HepG2 (cell line): Measurements from ENCODE around the gene SCT. TPM values are rescaled to one million over a fixed set of nuclear protein-coding genes. Genes with fewer than 3 reads are reported as not detected.

Experiments
- CC2D1A ChIP-seq: sonication (generic); formaldehyde crosslinking; IDR thresholded peaks from 2 replicates; pipeline ENCODE4 v1.8.1; 2023; ENCODE audit warnings: mild to moderate bottlenecking, missing genetic modification reagents
- GMEB1 ChIP-seq: sonication (generic); formaldehyde crosslinking; IDR thresholded peaks from 2 replicates; pipeline ENCODE4 v1.5.1; 2020; ENCODE audit warnings: missing genetic modification reagents, mild to moderate bottlenecking, borderline replicate concordance
- HOXA3 ChIP-seq: sonication (generic); formaldehyde crosslinking; IDR thresholded peaks from 2 replicates; pipeline ENCODE4 v1.5.0; 2020; ENCODE audit warnings: missing genetic modification reagents
- JARID2 ChIP-seq: sonication (generic); formaldehyde crosslinking; IDR thresholded peaks from 2 replicates; pipeline ENCODE4 v1.8.1; 2023; ENCODE audit warnings: missing genetic modification reagents, inconsistent platforms; ENCODE audit not compliant: insufficient replicate concordance
- MED1 ChIP-seq: sonication (generic); formaldehyde crosslinking; IDR thresholded peaks from 2 replicates; pipeline ENCODE4 v1.4.0; 2020; ENCODE audit warnings: missing genetic modification reagents
- PATZ1 ChIP-seq: sonication (generic); formaldehyde crosslinking; IDR thresholded peaks from 2 replicates; pipeline ENCODE4 v1.4.0; 2020; ENCODE audit warnings: missing genetic modification reagents
- PPARG ChIP-seq: conservative IDR thresholded peaks from 2 replicates; pipeline ENCODE4 v1.6.1; 2016; ENCODE audit warnings: missing biosample characterization, missing genetic modification reagents
- RARA ChIP-seq: IDR thresholded peaks from 2 replicates; pipeline ENCODE4 v1.6.1; 2016; ENCODE audit warnings: missing genetic modification reagents, missing compliant biosample characterization
- SP4 ChIP-seq: sonication (generic); formaldehyde crosslinking; IDR thresholded peaks from 2 replicates; pipeline ENCODE4 v1.8.1; 2023; ENCODE audit warnings: mild to moderate bottlenecking, missing genetic modification reagents
- SRSF4 ChIP-seq: fragments of 200-400 bp; formaldehyde crosslinking; IDR thresholded peaks from one replicate; pipeline ENCODE4 v1.6.1; 2018; ENCODE audit warnings: mild to moderate bottlenecking, low read depth, low read length, moderate library complexity; ENCODE audit not compliant: poor library complexity, severe bottlenecking
- SSRP1 ChIP-seq: IDR thresholded peaks from 2 replicates; pipeline ENCODE4 v1.6.1; 2016; ENCODE audit warnings: control low read depth
- SYNCRIP ChIP-seq: fragments of 200-400 bp; formaldehyde crosslinking; IDR thresholded peaks from 2 replicates; pipeline ENCODE4 v1.6.1; 2018; ENCODE audit warnings: mild to moderate bottlenecking, low read depth, low read length; ENCODE audit not compliant: insufficient read depth
- TBL1XR1 ChIP-seq: fragments of 150-350 bp; IDR thresholded peaks from 2 replicates; pipeline ENCODE4 v1.6.1; 2014; ENCODE audit warnings: borderline replicate concordance, low read length; ENCODE audit not compliant: partially characterized antibody
- TBX3 ChIP-seq: fragments of 450-650 bp; IDR thresholded peaks from 2 replicates; pipeline ENCODE4 v1.6.1; 2017; ENCODE audit warnings: antibody characterized with exemption, mild to moderate bottlenecking, inconsistent platforms, borderline replicate concordance
- ZBTB38 ChIP-seq: sonication (generic); formaldehyde crosslinking; IDR thresholded peaks from 2 replicates; pipeline ENCODE4 v1.5.1; 2020; ENCODE audit warnings: mild to moderate bottlenecking, missing genetic modification reagents
- ZNF24 ChIP-seq: fragments of 450-650 bp; IDR thresholded peaks from 2 replicates; pipeline ENCODE4 v1.6.1; 2017; ENCODE audit warnings: antibody characterized with exemption, mild to moderate bottlenecking
- ZNF263 ChIP-seq: sonication (generic); formaldehyde crosslinking; IDR thresholded peaks from 2 replicates; pipeline ENCODE4 v1.4.0; 2020; ENCODE audit warnings: missing genetic modification reagents
- ZNF501 ChIP-seq: sonication (generic); formaldehyde crosslinking; IDR thresholded peaks from 2 replicates; pipeline ENCODE4 v1.5.1; 2020; ENCODE audit warnings: mild to moderate bottlenecking, moderate library complexity, missing genetic modification reagents
- ZNF556 ChIP-seq: sonication (generic); formaldehyde crosslinking; IDR thresholded peaks from 2 replicates; pipeline ENCODE4 v1.4.0; 2020; ENCODE audit warnings: mild to moderate bottlenecking, missing genetic modification reagents, borderline replicate concordance
- ZNF670 ChIP-seq: sonication (generic); formaldehyde crosslinking; IDR thresholded peaks from 2 replicates; pipeline ENCODE4 v1.8.0; 2022; ENCODE audit warnings: mild to moderate bottlenecking, missing genetic modification reagents, borderline replicate concordance
- ZNF678 ChIP-seq: sonication (generic); formaldehyde crosslinking; IDR thresholded peaks from 2 replicates; pipeline ENCODE4 v1.4.0; 2020; ENCODE audit warnings: mild to moderate bottlenecking, missing genetic modification reagents
- ZNF841 ChIP-seq: sonication (generic); formaldehyde crosslinking; IDR thresholded peaks from 2 replicates; pipeline ENCODE4 v1.8.1; 2023; ENCODE audit warnings: missing genetic modification reagents, borderline replicate concordance
- polyA plus RNA-seq, 8 experiments: library from polyadenylated mRNA; depleted of rRNA in 3 of 8; stranded (reverse) in 7 of 8; unstranded in 1 of 8; fragments of >200 nt; fragmentation: Illumina TruSeq in 4 of 8; extraction: Trizol in 4 of 8; gene quantifications; 2 replicates each; pipeline versions ENCODE4 v1.2.1 to v1.2.3, GENCODE V29; 2011 to 2016; ENCODE audit warnings: low read depth in 4 of 8, missing spikeins in 1 of 8, mixed read lengths in 1 of 8; ENCODE audit not compliant: insufficient read depth in 1 of 8
- total RNA-seq, 5 experiments: library from RNA; depleted of rRNA; stranded (reverse); fragments of >200 nt; fragmentation: Illumina TruSeq; extraction: Trizol; gene quantifications; 2 replicates each; pipeline ENCODE4 v1.2.3, GENCODE V29; 2016; ENCODE audit warnings: low read depth in 1 of 5
- TF ChIP-seq, protein P1 (sequence below): sonication (generic); formaldehyde crosslinking; IDR thresholded peaks from 2 replicates; pipeline ENCODE4 v1.4.0; 2020; ENCODE audit warnings: missing genetic modification reagents, borderline replicate concordance
- TF ChIP-seq, protein P2 (sequence below): sonication (generic); formaldehyde crosslinking; IDR thresholded peaks from 2 replicates; pipeline ENCODE4 v1.8.0; 2022; ENCODE audit warnings: low read depth, missing genetic modification reagents

Gene SCT
- total and polyA plus RNA-seq, 2 of the 13 experiments (the other 11 are each of a cell fraction or from before 2014, with no cell fraction given) = not detected

- TF ChIP-seq, protein P1, sequence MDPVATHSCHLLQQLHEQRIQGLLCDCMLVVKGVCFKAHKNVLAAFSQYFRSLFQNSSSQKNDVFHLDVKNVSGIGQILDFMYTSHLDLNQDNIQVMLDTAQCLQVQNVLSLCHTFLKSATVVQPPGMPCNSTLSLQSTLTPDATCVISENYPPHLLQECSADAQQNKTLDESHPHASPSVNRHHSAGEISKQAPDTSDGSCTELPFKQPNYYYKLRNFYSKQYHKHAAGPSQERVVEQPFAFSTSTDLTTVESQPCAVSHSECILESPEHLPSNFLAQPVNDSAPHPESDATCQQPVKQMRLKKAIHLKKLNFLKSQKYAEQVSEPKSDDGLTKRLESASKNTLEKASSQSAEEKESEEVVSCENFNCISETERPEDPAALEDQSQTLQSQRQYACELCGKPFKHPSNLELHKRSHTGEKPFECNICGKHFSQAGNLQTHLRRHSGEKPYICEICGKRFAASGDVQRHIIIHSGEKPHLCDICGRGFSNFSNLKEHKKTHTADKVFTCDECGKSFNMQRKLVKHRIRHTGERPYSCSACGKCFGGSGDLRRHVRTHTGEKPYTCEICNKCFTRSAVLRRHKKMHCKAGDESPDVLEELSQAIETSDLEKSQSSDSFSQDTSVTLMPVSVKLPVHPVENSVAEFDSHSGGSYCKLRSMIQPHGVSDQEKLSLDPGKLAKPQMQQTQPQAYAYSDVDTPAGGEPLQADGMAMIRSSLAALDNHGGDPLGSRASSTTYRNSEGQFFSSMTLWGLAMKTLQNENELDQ = no peak
- TF ChIP-seq ZNF670 (CRISPR knock-in tag) (no peak), TBL1XR1 (no peak), ZNF501 (no peak), PATZ1 (CRISPR knock-in tag) (peak; percentile 43), ZNF678 (CRISPR knock-in tag) (no peak), RARA (peak; percentile 73), SRSF4 (no peak), MED1 (CRISPR knock-in tag) (peak; percentile 42; the same call in 1 of the 2 replicates), ZNF556 (CRISPR knock-in tag) (0 out of 2 replicates have a peak, but pooled peaks have one; percentile 49), GMEB1 (CRISPR knock-in tag) (no peak), JARID2 (CRISPR knock-in tag) (no peak), PPARG (CRISPR knock-in tag) (peak; percentile 28; the same call in 1 of the 2 replicates), TBX3 (no peak), ZNF841 (CRISPR knock-in tag) (no peak), SYNCRIP (no peak), HOXA3 (CRISPR knock-in tag) (peak; percentile 75; the same call in 1 of the 2 replicates), ZNF263 (CRISPR knock-in tag) (no peak), ZBTB38 (peak; percentile 53), SP4 (CRISPR knock-in tag) (no peak), CC2D1A (CRISPR knock-in tag) (no peak), SSRP1 (CRISPR knock-in tag) (no peak), ZNF24 (no peak)
- TF ChIP-seq, protein P2, sequence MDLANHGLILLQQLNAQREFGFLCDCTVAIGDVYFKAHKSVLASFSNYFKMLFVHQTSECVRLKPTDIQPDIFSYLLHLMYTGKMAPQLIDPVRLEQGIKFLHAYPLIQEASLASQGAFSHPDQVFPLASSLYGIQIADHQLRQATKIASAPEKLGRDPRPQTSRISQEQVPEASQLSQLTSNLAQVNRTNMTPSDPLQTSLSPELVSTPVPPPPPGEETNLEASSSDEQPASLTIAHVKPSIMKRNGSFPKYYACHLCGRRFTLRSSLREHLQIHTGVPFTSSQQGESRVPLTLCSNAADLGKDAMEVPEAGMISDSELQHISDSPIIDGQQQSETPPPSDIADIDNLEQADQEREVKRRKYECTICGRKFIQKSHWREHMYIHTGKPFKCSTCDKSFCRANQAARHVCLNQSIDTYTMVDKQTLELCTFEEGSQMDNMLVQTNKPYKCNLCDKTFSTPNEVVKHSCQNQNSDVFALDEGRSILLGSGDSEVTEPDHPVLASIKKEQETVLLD (CRISPR knock-in tag) = no peak
Observed at GRCh38 chr11:657691-658126, 30.7 kb upstream of the SCT start (continued).
